ENCODE results near the gene ITSN1. TPM values are rescaled to one million over a fixed set of nuclear protein-coding genes. Genes with fewer than 3 reads are reported as not detected.

ITSN1 gene
- total and polyA plus RNA-seq, 2 experiments from 2014 or later = 77.9 to 95.7 TPM

DNA sequence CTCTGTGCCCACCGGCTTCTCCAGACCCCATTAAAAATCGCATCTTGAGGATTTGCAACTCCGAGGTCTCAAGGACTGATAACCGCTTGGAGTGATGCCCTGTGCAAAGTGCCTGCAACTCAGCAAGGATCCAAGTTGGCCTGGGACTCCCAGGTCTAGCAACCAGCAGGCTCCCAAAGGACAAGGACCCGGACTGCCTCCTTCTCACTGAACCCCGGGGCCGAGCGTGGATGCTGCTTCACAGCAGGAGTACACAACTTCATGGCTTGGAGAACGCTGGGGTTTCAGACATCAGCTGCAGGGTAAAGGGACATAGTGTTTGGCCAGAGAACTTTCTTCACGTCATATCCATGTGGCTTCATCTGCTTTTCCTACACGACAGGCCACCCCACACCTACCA lies 208.1 kb downstream of the ITSN1 start:
- Mint-ChIP-seq H3K4me3 (no peak overlapping the region), H3K9me3 (peaks cover 4% of the 10 kb centered on the region; the same call in 1 of the 3 replicates), H3K36me3 (ENCODE audit: low read depth) (peaks cover 3% of the 10 kb centered on the region; the same call in 1 of the 3 replicates), H3K27ac (no peak overlapping the region), H3K27me3 (ENCODE audit: insufficient read depth, low read depth, poor library complexity) (peaks cover 13% of the 10 kb centered on the region), H3K4me1 (peaks cover 3% of the 10 kb centered on the region)
- no peak for TF ChIP-seq NANOG (IDR thresholded peaks at IDR 0.05; ENCODE audit: borderline replicate concordance)
- TF ChIP-seq CREB1 (CRISPR knock-in tag; IDR thresholded peaks at IDR 0.05; ENCODE audit: low read depth) = no peak
- TF ChIP-seq ZNF331 (CRISPR knock-in tag; IDR thresholded peaks at IDR 0.05; ENCODE audit: low read depth) = no peak
- no peak for TF ChIP-seq EZH2phosphoT487 (IDR thresholded peaks at IDR 0.05; ENCODE audit: unreplicated experiment)
- no peak for TF ChIP-seq ZNF462 (CRISPR knock-in tag; IDR thresholded peaks at IDR 0.05)
- TF ChIP-seq, protein P1, sequence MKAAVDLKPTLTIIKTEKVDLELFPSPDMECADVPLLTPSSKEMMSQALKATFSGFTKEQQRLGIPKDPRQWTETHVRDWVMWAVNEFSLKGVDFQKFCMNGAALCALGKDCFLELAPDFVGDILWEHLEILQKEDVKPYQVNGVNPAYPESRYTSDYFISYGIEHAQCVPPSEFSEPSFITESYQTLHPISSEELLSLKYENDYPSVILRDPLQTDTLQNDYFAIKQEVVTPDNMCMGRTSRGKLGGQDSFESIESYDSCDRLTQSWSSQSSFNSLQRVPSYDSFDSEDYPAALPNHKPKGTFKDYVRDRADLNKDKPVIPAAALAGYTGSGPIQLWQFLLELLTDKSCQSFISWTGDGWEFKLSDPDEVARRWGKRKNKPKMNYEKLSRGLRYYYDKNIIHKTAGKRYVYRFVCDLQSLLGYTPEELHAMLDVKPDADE (IDR thresholded peaks at IDR 0.05) = no peak
- TF ChIP-seq JUNB (IDR thresholded peaks at IDR 0.05; ENCODE audit: unreplicated experiment) = no peak
- TF ChIP-seq STAT1 (IDR thresholded peaks at IDR 0.05; ENCODE audit: unreplicated experiment) = no peak
- no peak for TF ChIP-seq EZH2 (IDR thresholded peaks at IDR 0.05; ENCODE audit: low read depth, unreplicated experiment)
- TF ChIP-seq ZNF114 (CRISPR knock-in tag; IDR thresholded peaks at IDR 0.05) = no peak
- TF ChIP-seq, protein P2, sequence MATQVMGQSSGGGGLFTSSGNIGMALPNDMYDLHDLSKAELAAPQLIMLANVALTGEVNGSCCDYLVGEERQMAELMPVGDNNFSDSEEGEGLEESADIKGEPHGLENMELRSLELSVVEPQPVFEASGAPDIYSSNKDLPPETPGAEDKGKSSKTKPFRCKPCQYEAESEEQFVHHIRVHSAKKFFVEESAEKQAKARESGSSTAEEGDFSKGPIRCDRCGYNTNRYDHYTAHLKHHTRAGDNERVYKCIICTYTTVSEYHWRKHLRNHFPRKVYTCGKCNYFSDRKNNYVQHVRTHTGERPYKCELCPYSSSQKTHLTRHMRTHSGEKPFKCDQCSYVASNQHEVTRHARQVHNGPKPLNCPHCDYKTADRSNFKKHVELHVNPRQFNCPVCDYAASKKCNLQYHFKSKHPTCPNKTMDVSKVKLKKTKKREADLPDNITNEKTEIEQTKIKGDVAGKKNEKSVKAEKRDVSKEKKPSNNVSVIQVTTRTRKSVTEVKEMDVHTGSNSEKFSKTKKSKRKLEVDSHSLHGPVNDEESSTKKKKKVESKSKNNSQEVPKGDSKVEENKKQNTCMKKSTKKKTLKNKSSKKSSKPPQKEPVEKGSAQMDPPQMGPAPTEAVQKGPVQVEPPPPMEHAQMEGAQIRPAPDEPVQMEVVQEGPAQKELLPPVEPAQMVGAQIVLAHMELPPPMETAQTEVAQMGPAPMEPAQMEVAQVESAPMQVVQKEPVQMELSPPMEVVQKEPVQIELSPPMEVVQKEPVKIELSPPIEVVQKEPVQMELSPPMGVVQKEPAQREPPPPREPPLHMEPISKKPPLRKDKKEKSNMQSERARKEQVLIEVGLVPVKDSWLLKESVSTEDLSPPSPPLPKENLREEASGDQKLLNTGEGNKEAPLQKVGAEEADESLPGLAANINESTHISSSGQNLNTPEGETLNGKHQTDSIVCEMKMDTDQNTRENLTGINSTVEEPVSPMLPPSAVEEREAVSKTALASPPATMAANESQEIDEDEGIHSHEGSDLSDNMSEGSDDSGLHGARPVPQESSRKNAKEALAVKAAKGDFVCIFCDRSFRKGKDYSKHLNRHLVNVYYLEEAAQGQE (IDR thresholded peaks at IDR 0.05; ENCODE audit: unreplicated experiment) = no peak
- no peaks in the 10 kb centered on the region for H3K4me1 ChIP-seq (ENCODE audit: insufficient read depth)
- H3F3A ChIP-seq (replicated peaks; ENCODE audit: low read depth) = no peaks in the 10 kb centered on the region
- H3K9me2 ChIP-seq (ENCODE audit: insufficient read depth) = no peaks in the 10 kb centered on the region
- H4K20me1 ChIP-seq (replicated peaks; ENCODE audit: insufficient read depth) = no peaks in the 10 kb centered on the region
- no peak overlapping the region for H3K4me2 ChIP-seq
- no peak overlapping the region for H3K27ac ChIP-seq (ENCODE audit: low read depth)
- no peak overlapping the region for H3K4me3 ChIP-seq
- H2AFZ ChIP-seq = no peak overlapping the region
- no peaks in the 10 kb centered on the region for H3K27me3 ChIP-seq (ENCODE audit: insufficient read depth)
- H3K79me2 ChIP-seq (replicated peaks; ENCODE audit: insufficient read depth) = no peaks in the 10 kb centered on the region
- no peak for ATAC-seq
- H3K36me3 ChIP-seq (ENCODE audit: insufficient read depth) = no peaks in the 10 kb centered on the region
- no peak for DNase-seq (ENCODE audit: low spot score)
